CD4-positive, alpha-beta T cell treated with Interferon gamma for 1 hour (primary cell): ENCODE results near the gene CRABP2.
A peak's percentile ranks its signal among the peaks of the same experiment; 100 is the strongest.

Source experiments
- DNase-seq: peaks from one replicate; pipeline ENCODE4 v3.0.0-alpha.2; 2020

The CRABP2 gene

DNA sequence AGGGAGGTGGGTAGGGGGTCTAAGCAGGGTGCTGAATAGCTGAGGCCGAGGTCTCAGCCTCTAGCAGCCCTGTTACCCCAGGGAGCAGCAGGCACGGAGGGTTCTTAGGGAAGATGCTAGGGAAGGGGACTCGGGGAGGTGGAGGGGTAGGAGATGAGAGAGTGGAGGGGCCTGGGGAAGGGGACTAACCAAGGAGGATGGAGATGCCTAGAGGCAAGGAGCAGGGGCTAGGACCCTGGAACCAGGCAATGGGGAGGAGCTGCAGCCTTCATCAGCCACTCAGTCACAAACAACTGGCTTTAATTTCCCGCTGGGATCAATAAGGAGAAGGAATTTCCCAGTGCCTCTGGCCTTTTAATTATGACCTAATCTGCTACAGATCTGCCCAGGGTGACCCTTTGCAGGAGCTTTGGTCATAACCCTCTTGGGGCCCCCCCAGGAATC is 2.9 kb upstream of the CRABP2 start:
- no peak for DNase-seq

- no peak for DNase-seq
Observed at GRCh38 chr1:156707417-156708217, 2.2 kb upstream of the CRABP2 start.

GRCh38 chr1:156706657-156707416 is 1.5 kb upstream of the CRABP2 start:
- no peak for DNase-seq

DNA sequence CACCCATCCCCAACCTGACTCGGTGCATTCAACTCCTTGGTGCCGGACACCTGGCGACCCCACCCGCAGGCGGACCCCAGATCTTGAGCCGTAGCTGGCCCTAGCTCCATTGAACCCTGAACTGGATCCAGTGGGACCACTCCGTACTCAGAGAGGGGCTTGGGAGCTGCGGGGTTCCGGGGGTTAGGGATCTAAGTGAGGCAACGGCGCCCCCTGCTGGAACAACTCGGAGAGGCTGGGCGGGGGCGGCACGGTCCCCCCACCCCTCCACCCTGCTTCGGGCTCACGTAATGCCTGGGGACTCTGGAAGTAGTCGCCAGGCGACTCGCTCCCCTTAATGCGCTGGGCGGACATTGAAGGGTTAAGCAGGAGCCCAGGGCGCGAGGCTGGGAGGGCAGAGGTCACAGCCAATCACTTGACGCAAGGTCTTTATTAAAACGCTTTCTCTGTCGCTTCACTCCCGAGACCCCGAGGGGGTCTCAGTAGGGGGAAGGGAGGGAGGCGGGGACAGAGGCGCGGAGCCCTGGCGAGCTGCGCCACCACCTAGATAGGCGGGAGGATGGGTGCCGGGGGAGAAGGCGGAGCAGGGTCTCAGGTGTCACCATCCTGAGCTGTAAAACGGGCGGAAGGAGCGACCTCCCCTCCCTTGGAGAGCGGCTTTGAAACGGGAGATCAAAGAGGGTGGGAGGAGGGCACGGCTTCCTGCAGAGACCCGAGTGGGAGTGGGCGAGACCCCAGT is 704 bp upstream of the CRABP2 start:
- DNase-seq = peak; percentile 62

DNA sequence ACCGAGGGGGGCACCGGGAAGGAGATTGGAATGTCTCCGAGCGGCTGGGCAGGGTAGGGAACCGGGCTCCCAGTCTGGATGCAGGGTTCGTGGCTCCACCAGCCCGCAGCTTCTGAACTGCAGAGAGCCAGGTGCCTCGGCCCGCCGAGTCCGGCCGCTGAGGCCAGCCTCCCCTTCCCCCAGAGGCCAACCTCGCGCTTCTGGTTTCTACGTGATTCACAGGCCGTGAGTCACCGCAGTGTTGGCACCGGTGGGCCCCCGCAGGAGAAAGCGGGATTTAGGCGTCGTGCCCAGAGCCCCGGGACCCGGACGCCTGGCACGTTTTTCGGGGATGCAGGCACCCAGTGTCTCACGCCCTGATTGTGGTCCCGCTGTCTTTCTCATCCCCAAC is 458 bp downstream of the CRABP2 start:
- DNase-seq = no peak

DNA sequence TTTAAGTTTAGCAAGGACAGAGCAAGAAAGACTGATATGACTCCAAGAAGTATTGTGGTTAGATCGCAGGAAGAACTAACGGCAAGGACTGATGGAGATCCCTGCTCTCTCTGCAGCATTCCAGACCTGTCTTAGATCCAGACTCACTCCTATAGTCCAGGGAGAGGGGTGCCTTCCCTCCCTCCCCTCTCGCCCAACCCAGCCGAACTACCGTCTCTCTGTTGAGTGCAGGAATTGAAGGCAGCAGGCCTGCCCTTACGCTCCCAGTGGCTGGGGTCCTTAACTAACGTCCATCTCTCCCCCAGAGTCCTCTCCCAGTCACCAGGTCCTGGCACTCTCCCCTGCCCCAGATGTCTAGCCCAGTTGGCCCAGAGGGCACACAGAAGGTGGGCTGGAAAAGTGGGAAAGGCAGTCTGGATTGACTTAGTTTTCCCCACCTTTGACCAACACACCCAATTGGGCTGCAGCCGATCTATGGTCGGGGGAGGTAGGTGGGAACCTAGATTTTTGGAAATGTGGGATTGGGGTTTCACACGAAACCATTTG is 1.1 kb downstream of the CRABP2 start:
- no peak for DNase-seq

DNA sequence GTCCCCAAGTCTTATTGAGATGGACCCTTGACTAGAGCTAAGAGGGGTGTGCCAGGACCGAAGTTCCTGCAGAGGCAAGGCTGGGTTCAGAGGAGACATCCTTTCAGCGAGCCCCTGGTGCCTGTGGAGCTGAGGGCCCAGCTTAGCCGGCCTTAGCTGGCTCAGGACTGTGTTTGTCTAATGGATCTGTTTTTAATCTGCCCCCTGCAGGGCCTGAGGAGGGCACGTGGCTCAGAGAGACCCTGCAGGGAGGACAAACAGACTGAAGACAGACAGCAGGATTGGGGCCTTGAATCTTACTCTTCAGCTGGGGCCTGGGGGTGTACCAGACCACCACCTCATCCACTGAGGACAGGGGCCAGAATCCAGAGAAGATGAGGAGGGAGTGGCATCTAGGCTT is 1.6 kb downstream of the CRABP2 start:
- no peak for DNase-seq

DNA sequence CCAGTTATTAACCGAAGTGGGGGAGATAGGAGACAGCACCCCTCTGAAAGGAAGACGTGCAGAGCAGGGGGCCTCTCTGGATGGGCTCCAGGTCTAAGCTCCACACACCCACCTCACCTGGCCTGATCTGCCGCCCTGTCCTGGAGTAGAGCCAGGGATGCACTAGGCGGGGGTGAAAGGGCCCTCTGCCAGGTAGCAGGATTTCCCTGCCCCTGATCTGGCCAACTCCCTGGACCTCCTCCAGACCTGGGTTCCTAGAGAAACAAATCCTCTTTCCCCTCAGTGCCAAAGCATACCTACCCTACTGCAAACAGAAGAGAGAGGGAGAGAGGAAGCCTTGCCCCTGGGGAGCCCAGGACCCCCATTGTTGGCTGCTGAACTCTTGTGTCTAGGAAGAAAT is 2.0 kb downstream of the CRABP2 start:
- no peak for DNase-seq

DNA sequence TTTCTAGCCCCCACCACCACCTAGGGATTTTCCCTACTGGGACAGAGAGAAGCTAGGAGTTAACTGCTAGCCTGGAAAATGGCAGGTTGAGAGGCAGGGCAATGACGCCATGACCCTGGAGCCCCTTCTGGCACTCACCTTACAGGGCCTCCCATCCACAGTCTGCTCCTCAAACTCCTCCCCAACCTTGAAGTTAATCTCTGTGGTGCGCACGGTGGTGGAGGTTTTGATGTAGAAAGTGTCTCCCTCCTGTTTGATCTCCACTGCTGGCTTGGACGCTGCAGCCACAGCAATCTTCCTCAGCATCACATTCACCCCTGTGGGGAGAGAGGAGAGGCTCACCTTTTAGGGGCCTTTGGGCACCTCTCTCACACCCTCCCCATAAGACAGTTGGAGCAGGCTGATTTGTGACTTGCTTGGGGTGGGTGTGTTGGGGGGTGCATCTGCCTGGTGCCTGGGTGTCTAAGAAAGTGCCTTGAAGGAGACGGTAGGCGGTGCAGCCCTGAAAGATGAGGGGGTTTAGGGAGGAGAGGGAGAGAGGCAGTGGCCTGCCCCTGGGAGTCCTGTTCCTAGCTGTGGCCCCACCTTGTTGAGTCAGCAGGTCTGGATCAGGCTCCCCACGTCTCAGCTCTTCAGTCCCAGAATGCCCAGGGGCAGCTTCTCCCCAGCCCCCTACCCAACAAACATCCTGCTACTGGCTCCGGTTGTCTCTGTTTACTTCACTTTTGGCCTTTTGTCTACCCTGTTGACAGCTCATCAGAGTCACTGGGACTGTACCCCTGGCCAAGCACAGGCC is 4.4 kb downstream of the CRABP2 start:
- no peak for DNase-seq

GRCh38 chr1:156698995-156699394 is 6.4 kb downstream of the CRABP2 start:
- DNase-seq = no peak

DNA sequence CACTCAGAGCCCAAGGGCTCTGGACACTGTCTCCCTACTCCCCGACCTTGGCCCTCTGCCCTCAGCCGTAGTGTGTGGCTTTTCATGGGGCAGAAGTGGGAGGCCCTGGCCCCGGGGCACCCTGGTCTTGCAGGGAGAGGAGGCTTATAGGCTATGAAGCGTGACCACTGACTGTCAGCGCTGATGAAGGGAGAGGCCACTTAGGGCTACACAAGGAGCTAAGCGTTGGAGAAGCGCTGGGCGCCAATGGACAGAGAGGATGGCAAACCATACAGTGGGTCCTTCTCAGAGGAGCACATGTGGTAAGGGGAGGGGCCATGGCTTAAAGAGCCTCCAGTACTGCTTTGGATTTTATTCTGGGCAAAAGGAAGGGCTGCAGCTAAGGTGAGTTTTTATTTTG is 7.9 kb downstream of the CRABP2 start:
- no peak for DNase-seq

DNA sequence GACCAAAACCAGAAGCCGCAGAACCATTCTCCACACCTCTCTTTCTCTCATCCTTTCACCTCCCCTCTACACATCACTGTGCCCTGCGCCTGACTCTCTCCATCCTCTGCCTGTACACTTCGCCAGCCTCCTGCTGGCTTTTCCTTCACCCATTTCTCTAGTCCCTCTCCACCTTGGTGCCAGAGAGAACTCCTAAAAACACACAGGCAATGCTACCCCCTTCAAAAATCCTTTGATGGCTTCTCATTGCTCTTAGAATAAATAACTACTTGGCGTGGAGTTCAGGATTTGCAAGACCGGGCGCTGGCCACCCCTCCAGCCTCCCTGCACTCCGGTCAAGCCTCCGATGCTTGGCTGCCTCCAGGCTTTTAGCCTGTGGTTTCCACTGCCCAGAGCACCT is 8.6 kb downstream of the CRABP2 start:
- no peak for DNase-seq

DNA sequence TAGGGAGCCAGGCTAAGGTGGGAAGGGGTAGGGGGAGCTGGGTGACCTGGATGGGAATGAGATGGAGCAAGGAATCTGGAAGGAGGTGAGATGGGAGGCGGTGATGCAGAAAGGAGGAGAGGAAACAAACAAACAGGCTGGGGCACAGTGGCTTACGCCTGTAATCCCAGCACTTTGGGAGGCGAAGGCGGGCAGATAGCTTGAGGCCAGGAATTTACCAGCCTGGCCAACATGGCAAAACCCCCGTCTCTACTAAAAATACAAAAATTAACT is 10.8 kb downstream of the CRABP2 start:
- no peak for DNase-seq

DNA sequence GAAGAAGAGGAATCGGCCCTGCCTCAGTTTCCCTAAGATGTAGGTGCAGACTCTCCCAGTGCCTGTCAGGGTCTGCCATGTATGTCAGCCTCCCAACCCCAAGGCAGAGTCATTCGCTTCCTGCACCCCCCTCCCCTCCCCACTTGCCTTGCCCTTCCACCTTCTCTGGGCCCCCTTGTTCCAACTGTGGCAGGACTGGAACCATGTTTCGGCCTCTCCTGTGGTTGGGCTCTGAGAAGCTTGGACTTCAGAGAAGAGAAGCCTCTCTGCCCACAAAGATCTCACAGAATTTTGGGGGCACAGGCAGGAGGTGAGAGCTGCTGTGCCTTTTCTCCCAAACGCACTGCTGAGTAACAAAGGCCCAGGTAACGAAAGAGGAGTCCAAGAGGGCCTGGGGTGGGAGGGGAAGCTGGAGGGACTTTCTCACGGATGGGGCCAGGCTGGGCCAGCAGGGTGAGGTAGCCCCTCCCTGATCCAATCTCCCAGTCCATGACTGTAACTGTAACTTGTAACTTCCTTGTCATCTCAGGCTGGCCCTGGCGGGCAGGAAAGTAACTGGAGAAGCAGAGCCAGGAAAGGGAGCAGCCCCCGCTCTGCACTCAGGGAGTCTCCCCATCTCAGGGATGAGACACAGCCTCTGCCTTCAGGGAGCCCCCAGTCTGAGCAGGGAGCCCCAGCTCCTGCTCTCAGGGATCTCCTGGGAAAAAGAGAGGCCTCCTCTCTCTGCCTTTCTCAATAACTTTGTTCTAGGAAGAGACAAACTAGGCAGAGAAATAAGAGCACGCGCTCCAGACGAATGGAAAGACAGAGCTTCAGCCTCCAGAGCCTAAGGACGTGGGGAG is 11.3 kb downstream of the CRABP2 start:
- DNase-seq = no peak

DNA sequence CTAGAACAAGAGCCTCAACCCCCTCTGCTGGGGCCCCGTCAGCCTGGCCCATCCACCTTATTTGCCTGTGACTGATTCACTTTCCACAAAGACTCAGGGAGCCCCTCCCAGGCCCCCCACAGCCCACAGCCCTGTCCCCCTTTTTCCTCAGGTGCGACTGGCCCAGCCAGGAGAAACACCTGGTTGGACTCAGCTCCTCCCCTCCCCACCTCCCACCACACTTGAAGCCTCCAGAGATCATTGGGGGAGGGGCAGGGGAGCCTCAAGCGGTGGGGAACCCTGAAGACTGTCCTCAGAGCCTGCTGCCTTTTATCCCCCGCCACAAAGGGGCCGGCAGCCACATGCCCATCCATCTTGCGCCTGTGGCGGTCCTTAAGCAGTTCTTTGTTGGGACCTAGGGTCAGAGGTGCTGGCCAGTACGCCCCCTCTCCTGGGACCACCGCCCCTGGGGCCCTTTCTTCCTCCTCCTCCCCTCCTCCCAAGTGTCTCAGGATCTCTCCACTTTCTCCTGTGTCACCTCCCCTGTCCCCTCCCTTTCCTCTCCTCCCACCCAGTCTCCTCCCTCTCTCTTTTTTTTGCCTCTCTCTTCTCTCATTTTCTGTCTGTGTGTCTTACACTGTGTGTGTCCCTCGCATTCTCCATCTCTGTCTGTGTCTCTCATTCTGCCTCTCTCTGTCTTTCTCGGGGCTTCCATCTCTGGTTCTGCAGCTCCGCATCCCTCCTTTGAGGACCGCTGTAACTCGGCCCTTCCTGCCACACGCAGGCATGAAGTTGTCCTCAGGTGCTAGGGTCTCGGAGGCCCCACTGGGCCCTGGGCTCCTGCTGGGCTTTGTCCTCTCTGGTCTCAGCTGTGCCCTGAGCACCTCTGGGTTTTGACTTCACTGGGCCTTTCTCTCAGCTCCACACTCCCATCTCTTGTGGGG is 12.2 kb downstream of the CRABP2 start:
- DNase-seq = peak; percentile 24

GRCh38 chr1:156692441-156692924 is 12.9 kb downstream of the CRABP2 start:
- DNase-seq = no peak

DNA sequence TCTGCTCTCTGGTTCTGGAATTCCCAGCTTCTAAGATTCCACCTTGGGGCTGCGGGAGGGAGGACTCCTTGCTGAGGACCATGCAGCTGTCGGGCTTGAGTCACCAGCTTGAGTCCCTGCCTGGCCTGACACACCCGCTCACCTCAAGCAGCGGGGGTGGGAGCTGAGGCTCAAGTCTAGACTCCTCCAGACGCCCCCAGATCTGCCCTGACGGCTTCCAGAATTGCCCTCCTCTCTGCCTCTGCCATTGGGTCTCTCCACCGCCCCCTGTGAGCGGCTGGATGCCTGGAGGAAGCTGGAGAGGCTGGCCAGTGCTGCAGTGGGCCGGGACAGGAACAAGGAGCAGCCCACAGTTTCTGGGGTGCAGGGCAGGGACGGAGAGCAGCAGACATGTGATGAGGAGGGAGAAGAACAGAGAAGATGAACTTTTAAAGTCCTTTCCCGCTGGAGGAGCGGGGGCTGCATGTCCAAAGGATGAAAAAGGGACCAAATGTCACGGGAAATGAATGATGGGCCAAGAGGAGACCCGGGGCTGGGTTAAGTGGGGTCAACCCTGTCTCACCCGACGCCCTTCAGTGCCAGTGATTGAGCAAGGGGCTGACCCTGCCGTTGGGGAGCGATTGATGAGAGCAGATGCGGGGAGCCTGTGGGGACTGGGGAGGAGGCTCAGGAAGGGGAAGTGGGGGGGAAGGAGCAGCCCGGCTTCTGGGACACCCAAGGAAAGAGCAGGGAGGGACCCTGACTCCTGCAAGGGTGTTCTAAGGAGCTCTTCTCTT is 13.5 kb downstream of the CRABP2 start:
- DNase-seq = no peak

GRCh38 chr1:156691191-156691590 is 14.2 kb downstream of the CRABP2 start:
- DNase-seq = no peak

GRCh38 chr1:156690675-156691036 is 14.7 kb downstream of the CRABP2 start:
- DNase-seq = no peak
